ENCODE data around the gene WDFY4.

DNA sequence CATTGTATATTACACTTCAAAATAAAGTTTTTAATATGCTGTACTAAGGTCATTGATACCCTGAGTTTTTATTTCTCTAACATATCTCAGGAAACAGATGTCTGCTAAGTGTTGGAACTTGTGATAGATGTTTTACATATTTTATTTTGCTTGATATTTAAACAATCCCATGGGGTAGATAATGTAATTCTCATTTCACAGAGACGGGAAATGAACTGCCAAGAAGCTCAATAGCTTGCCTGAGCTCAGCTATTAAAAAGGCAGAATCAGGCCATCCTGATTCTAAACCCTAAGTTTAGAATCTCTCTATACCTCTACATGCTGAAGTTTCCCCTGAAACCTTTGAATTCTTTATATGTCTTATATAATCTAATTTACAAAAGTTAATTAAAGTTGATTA, 128.6 kb downstream of the WDFY4 start:
- TF ChIP-seq, protein P1, sequence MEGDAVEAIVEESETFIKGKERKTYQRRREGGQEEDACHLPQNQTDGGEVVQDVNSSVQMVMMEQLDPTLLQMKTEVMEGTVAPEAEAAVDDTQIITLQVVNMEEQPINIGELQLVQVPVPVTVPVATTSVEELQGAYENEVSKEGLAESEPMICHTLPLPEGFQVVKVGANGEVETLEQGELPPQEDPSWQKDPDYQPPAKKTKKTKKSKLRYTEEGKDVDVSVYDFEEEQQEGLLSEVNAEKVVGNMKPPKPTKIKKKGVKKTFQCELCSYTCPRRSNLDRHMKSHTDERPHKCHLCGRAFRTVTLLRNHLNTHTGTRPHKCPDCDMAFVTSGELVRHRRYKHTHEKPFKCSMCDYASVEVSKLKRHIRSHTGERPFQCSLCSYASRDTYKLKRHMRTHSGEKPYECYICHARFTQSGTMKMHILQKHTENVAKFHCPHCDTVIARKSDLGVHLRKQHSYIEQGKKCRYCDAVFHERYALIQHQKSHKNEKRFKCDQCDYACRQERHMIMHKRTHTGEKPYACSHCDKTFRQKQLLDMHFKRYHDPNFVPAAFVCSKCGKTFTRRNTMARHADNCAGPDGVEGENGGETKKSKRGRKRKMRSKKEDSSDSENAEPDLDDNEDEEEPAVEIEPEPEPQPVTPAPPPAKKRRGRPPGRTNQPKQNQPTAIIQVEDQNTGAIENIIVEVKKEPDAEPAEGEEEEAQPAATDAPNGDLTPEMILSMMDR (IDR thresholded peaks at IDR 0.05) = no peak
- TF ChIP-seq POLR2A (IDR thresholded peaks at IDR 0.05) (no peak), EP300 (IDR thresholded peaks at IDR 0.05) (no peak)
